ENCODE data around the gene PARN. TPM values are rescaled to one million over a fixed set of nuclear protein-coding genes. Genes with fewer than 3 reads are reported as not detected.
A peak's percentile ranks its signal among the peaks of the same experiment; 100 is the strongest.

PARN gene
- total and polyA plus RNA-seq, 8 donors = 8.3 to 19.6 (median 14.1) TPM

- peak overlapping the region in 3 of 4 donors; percentile 4 to 31 (median 17) for H3K27ac ChIP-seq
- H3K36me3 ChIP-seq = no peaks in the 10 kb centered on the region
- TF ChIP-seq, protein P1, sequence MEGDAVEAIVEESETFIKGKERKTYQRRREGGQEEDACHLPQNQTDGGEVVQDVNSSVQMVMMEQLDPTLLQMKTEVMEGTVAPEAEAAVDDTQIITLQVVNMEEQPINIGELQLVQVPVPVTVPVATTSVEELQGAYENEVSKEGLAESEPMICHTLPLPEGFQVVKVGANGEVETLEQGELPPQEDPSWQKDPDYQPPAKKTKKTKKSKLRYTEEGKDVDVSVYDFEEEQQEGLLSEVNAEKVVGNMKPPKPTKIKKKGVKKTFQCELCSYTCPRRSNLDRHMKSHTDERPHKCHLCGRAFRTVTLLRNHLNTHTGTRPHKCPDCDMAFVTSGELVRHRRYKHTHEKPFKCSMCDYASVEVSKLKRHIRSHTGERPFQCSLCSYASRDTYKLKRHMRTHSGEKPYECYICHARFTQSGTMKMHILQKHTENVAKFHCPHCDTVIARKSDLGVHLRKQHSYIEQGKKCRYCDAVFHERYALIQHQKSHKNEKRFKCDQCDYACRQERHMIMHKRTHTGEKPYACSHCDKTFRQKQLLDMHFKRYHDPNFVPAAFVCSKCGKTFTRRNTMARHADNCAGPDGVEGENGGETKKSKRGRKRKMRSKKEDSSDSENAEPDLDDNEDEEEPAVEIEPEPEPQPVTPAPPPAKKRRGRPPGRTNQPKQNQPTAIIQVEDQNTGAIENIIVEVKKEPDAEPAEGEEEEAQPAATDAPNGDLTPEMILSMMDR (IDR thresholded peaks at IDR 0.05) = no peak
- peak; percentile 59 to 69 (median 62) for ATAC-seq
- no peak for DNase-seq
- no peak overlapping the region for H3K4me3 ChIP-seq
- peaks cover 21 to 26% (median 23%) of the 10 kb centered on the region in 3 donors for H3K4me1 ChIP-seq
- H3K27me3 ChIP-seq = no peaks in the 10 kb centered on the region
- intact Hi-C loops (cut with DNase I) = loop anchor here in 1 of 3 donors (5.0 kb wide), 1 partner anchor 225 kb away; no protein-coding TSS in a partner anchor
- FAIRE-seq = no peak
- no peaks in the 10 kb centered on the region for H3K9me3 ChIP-seq
- 13 to 18% methylated on average over 5 of the region's 5 CpGs for WGBS, 2 donors
These were observed 102.5 kb downstream of the PARN start for GRCh38 chr16:14527411-14528044.

DNA sequence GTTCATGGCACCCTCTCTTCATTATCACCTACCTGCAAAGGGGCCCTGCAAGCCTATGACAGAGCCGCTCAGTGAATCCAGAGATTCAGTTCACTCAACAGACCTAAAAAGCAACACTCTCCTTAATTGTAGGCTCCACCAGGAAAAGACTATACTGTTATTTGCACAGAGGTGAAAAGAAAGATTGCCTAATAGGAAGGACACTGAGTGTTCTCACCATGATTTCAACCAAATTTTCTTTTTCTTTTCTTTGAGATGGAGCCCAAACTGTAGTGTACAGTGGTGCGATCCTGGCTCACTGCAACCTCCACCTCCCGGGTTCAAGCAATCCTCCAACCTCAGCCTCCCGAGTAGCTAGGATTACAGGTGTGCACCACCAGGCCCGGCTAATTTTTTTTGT, 104.5 kb downstream of the PARN start:
- no peaks in the 10 kb centered on the region for H3K9me3 ChIP-seq
- no peak for ATAC-seq
- no peaks in the 10 kb centered on the region for H3K36me3 ChIP-seq
- FAIRE-seq = no peak
- H3K4me3 ChIP-seq = no peak overlapping the region
- H3K27me3 ChIP-seq = no peaks in the 10 kb centered on the region
- TF ChIP-seq, protein P1 (IDR thresholded peaks at IDR 0.05) = no peak
- WGBS, 2 donors = 96 to 97% methylated on average over 5 of the region's 5 CpGs
- intact Hi-C loops (cut with DNase I) = loop anchor here in 1 of 3 donors (5.0 kb wide), 1 partner anchor 223 kb away; no protein-coding TSS in a partner anchor
- peaks cover 21 to 26% (median 23%) of the 10 kb centered on the region in 3 donors for H3K4me1 ChIP-seq
- no peak for DNase-seq
- H3K27ac ChIP-seq = no peak overlapping the region

DNA sequence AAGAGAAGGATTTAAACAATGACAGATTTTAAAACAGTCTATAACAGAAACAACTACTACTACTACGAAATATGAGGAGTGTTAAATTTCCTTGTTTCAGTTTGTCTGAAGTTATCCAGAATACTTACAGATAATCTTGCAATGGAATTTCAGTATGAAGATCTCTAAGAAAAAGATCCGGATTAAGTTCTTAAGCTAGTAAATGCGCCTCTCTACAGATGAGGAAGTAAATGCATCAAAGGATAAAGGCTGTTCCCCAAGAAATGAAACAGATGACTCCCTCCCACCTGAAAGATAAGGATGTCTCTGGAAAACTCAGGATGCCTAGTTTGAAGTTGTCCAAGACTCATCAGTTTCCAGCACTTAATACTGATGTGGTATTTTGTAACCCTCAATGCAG, 105.1 kb downstream of the PARN start:
- DNase-seq (no peak), FAIRE-seq (no peak), ATAC-seq (no peak)
- no peaks in the 10 kb centered on the region for H3K9me3 ChIP-seq
- TF ChIP-seq, protein P1 (IDR thresholded peaks at IDR 0.05) = no peak
- H3K27ac ChIP-seq = no peak overlapping the region
- no peak overlapping the region for H3K4me3 ChIP-seq
- intact Hi-C loops (cut with DNase I) = loop anchor here in 1 of 3 donors (5.0 kb wide), 1 partner anchor 223 kb away; no protein-coding TSS in a partner anchor
- 88 to 96% methylated on average over 3 of the region's 3 CpGs for WGBS, 2 donors
- H3K4me1 ChIP-seq = peaks cover 21 to 26% (median 23%) of the 10 kb centered on the region in 3 donors
- H3K36me3 ChIP-seq = no peaks in the 10 kb centered on the region
- H3K27me3 ChIP-seq = no peaks in the 10 kb centered on the region

GRCh38 chr16:14523632-14524031, 106.4 kb downstream of the PARN start:
- DNase-seq (no peak), ATAC-seq (no peak), FAIRE-seq (no peak)
- Histone ChIP-seq H3K27me3 (no peaks in the 10 kb centered on the region), H3K36me3 (no peaks in the 10 kb centered on the region), H3K9me3 (no peaks in the 10 kb centered on the region), H3K4me3 (no peak overlapping the region), H3K4me1 (peaks cover 19 to 22% (median 20%) of the 10 kb centered on the region in 3 donors), H3K27ac (no peak overlapping the region)
- 93 to 98% methylated on average over 2 of the region's 2 CpGs for WGBS, 2 donors
- intact Hi-C loops (cut with DNase I) = no loop called here
- TF ChIP-seq, protein P1 (IDR thresholded peaks at IDR 0.05) = no peak

- intact Hi-C loops (cut with DNase I) = no loop called here
- DNase-seq = no peak
- no peak overlapping the region for H3K4me3 ChIP-seq
- TF ChIP-seq, protein P1 (IDR thresholded peaks at IDR 0.05) = no peak
- no peak overlapping the region for H3K27ac ChIP-seq
- H3K4me1 ChIP-seq = peaks cover 9 to 12% (median 12%) of the 10 kb centered on the region in 3 donors
- H3K9me3 ChIP-seq = no peaks in the 10 kb centered on the region
- ATAC-seq = no peak
- FAIRE-seq = no peak
- no peaks in the 10 kb centered on the region for H3K36me3 ChIP-seq
- H3K27me3 ChIP-seq = no peaks in the 10 kb centered on the region
These were observed 107.4 kb downstream of the PARN start for GRCh38 chr16:14522671-14523070.
